GM10847 (cell line): ENCODE results near the gene MIOS.

Experiments
- POLR2A ChIP-seq: IDR thresholded peaks from 2 replicates; pipeline ENCODE4 v1.6.1; 2011; ENCODE audit not compliant: insufficient read length; ENCODE audit errors: extremely low read depth

The MIOS gene

DNA sequence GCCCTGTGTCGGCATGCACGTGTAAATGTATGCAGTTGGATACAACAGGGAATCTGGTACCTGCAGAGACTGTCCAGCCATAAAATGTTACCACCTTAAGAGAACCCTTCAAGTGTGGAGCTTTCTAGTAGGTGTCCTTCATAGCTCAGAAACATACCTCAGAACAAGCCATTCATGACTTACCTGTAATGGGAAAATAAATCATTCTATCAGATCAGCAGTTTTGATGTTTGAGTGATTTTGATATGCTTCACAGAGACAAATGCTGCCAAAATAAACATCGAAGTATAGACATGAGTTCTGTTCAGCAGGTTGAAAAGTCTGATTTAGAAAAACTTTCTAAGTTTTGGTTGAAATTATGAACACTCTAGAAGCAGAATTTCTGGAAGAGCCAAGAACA lies 40.3 kb downstream of the MIOS start:
- TF ChIP-seq POLR2A, result no peak

DNA sequence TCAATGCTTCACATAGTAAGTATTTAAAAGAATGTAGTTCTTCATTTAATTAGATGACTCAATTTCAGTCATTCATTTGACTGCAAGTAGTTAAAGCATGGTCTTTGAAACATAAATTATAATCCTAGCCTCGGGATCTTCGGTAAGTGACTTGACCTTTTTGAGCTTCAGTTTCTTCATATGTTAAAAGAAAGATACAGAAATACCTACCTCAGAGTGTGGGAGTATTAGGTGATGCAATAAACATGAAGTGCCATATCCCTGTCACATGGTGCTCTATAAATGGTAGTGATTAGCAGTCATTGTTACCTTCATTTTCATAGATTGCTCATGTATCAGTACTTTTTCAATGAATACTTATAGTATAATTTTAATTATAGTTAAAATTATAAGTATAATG lies 42.6 kb downstream of the MIOS start:
- TF ChIP-seq POLR2A, result no peak

DNA sequence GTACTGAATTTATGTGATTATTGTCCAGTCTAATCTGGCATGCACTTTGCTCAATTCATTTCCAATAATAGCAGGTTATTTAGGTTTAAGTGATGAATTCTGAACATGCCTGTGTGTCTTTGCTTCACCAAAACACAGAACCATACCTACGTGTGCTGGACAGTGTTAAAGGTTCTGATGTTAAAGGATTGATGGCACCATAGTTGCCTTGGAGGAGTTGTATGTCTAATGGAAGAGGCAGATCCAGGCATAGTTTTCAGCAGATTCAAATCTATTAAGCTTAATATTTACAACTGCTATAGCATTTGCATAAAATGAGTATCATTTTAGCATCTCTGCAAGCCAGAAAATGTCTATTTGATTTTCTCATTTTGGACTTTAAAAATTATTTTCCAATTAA lies 45.8 kb downstream of the MIOS start:
- no peak for TF ChIP-seq POLR2A

DNA sequence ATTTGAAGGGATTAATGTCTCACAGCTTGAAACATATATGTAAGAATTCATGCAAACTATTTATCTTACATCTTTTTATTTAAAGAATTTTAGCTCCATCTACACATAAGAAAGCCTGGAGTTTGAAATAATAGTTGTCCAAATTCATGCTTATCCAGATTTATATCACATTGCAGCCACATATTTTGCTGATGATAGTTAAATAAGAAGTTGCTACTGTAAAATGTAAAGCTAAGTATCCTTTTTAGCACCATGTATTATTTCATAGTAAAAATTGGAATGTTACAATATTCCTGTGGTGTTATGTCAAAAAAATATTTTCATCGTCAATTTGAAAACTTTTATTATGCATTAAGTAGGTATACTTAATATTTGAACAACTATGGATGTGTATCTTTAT lies 46.5 kb downstream of the MIOS start:
- TF ChIP-seq POLR2A, result no peak

DNA sequence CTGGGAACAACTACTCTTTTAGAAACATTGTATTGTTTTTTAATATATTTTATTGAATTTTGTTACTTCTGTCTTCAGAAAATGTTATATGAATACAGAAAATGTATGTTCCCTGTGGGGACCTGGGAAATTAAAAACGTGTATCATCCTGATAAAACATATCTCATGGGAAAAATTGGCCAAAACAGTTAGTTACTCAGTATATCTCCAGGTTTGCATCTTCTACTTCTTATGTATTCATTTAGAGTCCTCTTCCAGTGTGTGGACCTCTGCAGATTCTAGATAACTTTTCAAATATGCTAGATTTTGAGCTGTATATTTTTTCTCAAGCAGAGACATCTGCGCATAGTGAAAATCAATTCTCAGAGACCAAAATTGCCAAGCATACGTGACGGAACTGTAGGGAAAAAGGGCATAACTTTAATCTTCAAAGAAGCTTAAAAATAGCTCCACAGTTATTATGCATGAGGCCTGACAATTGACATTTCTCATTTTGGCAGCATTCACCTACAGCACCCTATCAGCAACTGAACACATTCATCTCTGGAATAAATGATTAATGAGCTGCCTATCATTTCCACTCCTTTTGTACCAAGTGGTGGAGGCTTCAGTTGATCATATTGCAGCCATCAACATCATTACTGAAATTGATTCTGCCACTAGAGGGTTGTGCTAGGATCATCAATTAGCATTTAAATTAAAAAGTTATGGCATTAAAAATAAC lies 47.5 kb downstream of the MIOS start:
- no peak for TF ChIP-seq POLR2A

DNA sequence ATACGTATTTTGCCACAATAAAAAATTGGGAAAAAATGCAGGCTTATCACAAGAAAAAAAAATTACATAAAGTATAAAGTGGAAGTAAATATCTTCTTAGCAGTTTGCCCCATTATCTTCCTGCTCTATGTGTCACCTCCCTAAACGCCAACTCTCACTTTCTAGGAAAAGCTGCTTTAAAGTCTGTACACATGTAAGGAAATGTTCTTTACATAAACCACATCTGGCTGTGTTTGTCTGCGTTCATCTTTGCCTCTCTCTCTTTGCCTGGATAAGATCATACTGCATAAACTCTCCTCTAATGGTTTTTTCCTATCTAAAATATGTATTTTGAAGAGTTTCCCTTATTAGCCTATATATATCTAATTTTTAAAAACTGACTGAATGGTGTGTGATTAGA lies 50.9 kb downstream of the MIOS start:
- no peak for TF ChIP-seq POLR2A

DNA sequence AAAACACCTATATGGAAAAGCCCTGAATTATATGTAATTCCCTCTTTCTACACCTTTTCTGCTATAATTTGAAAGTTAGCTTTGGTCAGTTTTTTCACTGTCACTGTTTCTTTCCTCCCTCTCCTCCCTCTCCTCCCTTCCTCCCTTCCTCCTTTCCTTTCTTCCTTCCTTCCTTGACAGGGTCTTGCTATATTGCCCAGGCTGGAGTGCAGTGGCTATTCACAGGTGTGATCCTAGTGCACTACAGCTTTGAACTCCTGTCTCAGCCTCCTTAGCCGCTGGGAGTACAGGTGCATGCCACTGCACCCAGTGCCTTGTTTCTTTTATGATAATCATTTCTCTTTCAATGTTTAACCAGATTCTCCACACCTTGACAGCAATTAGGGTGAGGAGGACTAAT lies 51.7 kb downstream of the MIOS start:
- no peak for TF ChIP-seq POLR2A

DNA sequence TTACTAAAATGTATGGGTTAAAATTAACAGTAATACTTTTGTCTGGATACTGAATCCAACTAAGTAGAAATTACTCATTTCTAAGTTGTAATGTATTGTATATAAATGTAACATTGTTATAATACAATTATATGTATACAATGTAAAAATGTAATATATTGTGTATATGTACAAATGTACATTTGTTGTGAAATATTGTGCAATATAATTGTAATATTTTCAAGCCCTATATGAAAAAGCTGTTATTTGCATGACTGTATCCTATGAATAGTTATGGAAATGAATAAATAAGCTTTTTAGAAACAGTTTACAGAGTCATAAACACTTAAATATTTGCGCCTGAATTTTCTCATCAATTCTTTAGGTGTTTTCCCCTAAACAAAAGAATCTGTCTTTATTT lies 53.6 kb downstream of the MIOS start:
- TF ChIP-seq POLR2A, result no peak

DNA sequence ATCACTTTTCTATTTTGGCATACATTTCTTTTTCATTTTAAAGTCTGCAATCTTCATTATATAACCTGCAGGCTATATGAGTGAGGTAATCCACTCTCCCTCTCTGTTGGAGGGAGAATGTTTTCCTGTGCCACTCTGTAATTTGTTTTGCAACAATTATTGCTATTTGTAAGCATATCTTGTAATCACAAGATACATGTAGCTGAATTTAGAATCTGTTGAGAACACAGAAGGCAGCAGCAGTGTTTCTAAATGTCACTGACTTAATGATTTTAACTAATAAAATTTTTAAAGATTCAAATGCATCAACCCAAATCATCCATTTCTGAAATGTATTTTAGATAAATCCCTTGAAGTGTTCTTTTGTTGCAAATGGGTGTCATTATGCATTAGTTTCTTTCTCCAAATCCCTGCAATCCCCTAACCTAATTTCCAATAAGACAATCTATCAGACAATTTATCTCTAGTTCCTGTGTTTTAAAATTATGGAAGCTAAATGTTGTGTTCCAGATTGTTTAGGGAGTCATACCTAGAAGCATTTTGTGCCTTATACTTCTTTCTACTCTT lies 54.0 kb downstream of the MIOS start:
- TF ChIP-seq POLR2A, result no peak

DNA sequence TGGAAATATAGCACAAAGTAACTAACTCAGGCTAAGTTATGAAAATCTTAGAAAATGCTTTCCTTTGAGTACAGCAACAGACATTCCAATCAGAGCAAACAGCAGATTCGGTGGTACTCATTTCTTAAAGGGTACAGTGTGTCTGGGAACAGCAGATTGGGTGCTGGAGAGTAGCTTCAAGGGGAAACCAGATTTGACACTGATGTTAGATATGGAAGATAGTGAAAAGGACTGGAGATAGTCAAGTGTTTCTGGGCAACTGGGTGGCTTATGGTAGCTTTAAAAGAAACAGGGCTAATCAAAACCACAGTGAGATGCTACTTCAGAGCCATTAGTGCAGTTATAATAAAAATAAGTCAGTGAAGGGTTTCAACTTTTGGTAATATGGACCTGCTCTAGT lies 61.8 kb downstream of the MIOS start:
- no peak for TF ChIP-seq POLR2A

DNA sequence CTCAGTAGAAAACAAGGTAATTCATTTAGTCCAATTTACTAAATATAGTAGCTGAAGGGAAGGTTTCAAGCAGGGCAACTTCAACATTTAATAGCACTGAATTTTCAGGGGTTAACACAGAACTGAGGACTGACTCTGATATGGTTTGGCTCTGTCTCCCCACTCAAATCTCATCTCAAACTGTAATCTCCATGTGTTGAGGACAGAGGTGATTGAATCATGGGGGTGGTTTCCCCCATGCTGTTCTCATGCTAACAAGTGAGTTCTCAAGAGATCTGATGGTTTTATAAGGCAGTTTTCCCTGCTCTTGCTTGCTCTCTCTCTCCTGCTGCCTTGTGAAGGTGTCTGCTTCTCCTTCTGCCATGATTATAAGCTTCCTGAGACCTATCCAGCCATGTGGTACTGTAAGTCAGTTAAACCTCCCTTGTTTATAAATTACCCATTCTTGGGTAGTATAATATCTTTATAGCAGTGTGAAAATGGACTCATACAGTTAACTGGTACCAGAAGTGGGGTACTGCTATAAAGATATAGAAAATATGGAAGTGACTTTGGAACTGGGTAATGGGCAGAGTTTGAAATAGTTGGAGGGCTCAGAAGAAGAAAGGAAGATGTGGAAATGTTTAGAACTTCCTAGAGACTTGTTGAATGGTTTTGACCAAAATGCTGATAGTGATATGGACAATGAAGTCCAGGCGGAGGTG lies 64.1 kb downstream of the MIOS start:
- no peak for TF ChIP-seq POLR2A

DNA sequence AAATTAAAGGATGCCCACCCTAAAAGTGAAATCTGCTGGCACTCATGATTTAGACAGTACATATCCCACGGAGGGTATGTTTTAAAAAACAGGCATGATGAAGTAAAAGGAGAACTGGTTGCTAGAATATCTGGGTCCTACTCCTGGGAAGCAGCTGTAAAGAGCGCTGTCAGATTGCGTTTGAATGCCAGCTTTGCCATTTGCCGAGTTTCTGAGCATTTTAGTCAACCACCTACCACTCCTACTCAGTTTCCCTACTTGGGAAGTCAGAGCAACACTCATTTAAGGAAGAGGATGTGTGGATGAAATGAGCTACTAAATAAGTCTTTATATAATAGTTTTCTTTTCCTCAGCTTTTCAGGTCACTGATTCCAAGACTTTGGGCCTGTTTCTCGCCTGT lies 72.7 kb downstream of the MIOS start:
- no peak for TF ChIP-seq POLR2A

DNA sequence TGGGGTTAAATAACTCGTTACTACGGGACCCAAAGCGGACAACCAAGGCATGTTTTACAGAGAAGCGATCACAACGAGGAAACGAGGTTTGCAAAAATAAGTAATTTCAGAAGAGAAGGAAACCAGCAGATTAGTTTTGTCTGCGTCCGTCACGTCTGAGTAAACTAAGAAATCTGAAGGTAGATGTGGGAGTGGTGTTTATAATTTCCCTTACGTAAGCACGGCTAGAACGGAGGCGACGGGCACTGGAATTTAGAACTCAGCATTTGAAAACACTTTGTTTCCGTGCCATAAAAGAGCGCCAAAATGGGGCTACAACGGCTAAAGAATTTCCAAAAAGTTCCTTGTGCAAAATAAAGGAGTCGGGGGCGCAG lies 73.2 kb downstream of the MIOS start:
- TF ChIP-seq POLR2A, result no peak

DNA sequence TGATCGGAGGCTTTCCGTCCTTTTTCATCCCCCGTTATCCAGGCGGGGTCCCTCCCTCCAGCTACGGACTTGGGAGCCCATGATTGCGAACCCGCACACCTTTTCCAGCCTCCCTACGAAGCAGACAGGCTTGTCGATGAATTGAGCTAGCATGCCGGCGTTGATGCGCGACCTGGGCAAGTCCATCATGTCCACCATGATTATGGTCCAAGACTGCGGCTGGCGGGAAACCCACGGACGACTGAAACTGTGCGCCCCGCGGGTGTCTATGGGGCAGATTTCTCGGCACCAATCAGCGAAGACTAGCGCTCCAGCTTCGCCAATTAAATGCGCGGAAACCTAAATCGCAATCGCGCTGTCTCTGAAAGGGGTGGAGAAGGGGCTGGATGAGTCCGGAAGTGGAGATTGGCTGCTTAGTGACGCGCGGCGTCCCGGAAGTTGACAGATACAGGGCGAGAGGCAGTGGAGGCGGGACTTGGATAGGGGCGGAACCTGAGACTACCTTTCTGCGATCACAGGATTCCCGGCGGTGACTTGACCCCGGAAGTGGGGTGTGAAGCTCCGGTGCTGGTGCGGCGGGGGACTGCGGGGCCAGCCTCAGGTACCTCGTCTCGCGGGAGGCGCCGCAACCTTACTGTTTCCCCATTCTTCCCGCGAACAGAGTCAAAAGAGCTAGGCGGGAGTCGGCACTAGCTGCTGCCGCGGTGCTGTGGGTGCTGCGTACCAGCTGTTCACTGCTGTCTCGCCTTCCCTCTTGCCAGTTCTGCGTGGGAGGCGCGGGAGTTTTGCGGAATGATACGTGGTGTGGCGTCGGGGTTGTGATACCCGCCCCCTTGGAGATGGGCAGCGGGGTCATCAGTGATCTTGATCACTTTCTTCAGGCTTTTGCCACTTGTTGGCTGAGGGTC lies 73.8 kb downstream of the MIOS start, which contains the start of gene UMAD1:
Gene UMAD1, plus strand, starts transcription at position 532 of the 908 bp plus-strand sequence. CDS start 32,620 bp downstream, outside the sequence.
- peak; percentile 63 for TF ChIP-seq POLR2A

DNA sequence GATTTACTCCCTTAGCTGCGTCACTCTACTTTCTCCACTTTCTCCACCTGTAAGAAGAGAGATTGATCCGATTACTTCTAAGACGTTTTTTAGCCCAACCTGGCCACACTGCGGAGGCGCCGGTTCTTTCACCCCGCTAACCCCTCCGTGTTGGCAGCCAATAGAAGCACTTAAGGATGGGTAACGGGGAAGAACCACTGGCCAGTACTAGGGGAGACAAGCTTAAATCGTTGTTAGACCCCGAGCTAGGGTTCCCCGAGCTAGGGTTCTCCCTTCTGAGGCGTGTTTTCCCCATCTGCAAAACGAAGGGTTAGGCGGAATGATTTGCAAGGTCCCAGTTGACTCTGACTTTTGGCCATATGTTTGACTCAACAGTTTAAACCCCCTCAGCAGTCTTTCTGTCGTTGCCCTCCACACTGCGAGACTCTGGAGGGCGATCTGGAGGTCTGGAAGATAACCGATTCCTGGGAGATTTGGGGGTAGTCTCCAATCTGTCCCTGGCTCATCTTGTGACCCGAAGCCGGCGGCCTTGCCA lies 74.5 kb downstream of the MIOS start:
- TF ChIP-seq POLR2A, result no peak
